CD4-positive, alpha-beta T cell (primary cell): ENCODE results near the gene PARD3B. TPM values are rescaled to one million over a fixed set of nuclear protein-coding genes. Genes with fewer than 3 reads are reported as not detected.

ENCODE experiments used
- ATAC-seq: fragments of 200-7000 bp; cut with Tn5 transposase; one replicate; pipeline ENCODE4 v1.10.0; 2022; ENCODE audit warnings: mild to moderate bottlenecking; ENCODE audit not compliant: poor library complexity
- CTCF ChIA-PET: fragments of 350-600 bp; sonication (Branson Sonifier 250); formaldehyde crosslinking; loops from one replicate; lab custom pipeline; 2021; ENCODE audit warnings: antibody characterized with exemption, inconsistent platforms; lab: Charles Lee
- POLR2A ChIA-PET: fragments of 350-600 bp; sonication (Branson Sonifier 250); formaldehyde crosslinking; loops from one replicate; lab custom pipeline; 2021; ENCODE audit warnings: antibody characterized with exemption, inconsistent platforms; lab: Charles Lee
- DNase-seq, 14 experiments: peaks; one replicate each; pipeline ENCODE4 v3.0.0-alpha.2; 2013 to 2020; ENCODE audit warnings: mixed read lengths in 2 of 14
- H3K27ac ChIP-seq, 2 donors: one replicate each; pipeline versions ENCODE4 v1.5.1 to v1.7.0; 2013; ENCODE audit warnings: low read length in 2 of 2, low read depth in 1 of 2, mild to moderate bottlenecking in 1 of 2
- H3K27me3 ChIP-seq, 2 experiments: 1 replicate in 1 of 2; 2 replicates in 1 of 2; pipeline versions ENCODE4 v1.6.1 to v1.7.0; 2013; ENCODE audit warnings: low read length in 2 of 2, control low read depth in 1 of 2, mild to moderate bottlenecking in 1 of 2, moderate library complexity in 1 of 2; ENCODE audit not compliant: insufficient read depth in 2 of 2, control insufficient read depth in 1 of 2
- H3K36me3 ChIP-seq: one replicate; pipeline ENCODE4 v1.6.1; 2013; ENCODE audit warnings: low read length, control low read depth; ENCODE audit not compliant: insufficient read depth
- H3K4me1 ChIP-seq: one replicate; pipeline ENCODE4 v1.6.1; 2013; ENCODE audit warnings: low read length, control low read depth; ENCODE audit not compliant: insufficient read depth
- H3K4me3 ChIP-seq: one replicate; pipeline ENCODE4 v1.5.1; 2013; ENCODE audit warnings: mild to moderate bottlenecking, low read length, moderate library complexity
- H3K9me3 ChIP-seq, 2 experiments: 1 replicate in 1 of 2; 2 replicates in 1 of 2; pipeline versions ENCODE4 v1.6.1 to v1.7.0; 2013; ENCODE audit warnings: low read length in 2 of 2, mild to moderate bottlenecking in 2 of 2, control low read depth in 1 of 2, moderate library complexity in 1 of 2; ENCODE audit not compliant: control insufficient read depth in 1 of 2, insufficient read depth in 1 of 2
- H3K27ac Mint-ChIP-seq: one replicate; pipeline ENCODE4 v1.8.0; 2020; ENCODE audit warnings: mixed read lengths
- H3K27me3 Mint-ChIP-seq: one replicate; pipeline ENCODE4 v1.8.0; 2021; ENCODE audit warnings: mixed read lengths
- H3K36me3 Mint-ChIP-seq: one replicate; pipeline ENCODE4 v1.8.0; 2021; ENCODE audit warnings: low read depth, mixed read lengths
- H3K4me1 Mint-ChIP-seq: one replicate; pipeline ENCODE4 v1.8.0; 2021; ENCODE audit warnings: low read depth, mixed read lengths
- H3K4me3 Mint-ChIP-seq: one replicate; pipeline ENCODE4 v1.8.0; 2020; ENCODE audit warnings: mild to moderate bottlenecking, mixed read lengths
- H3K9me3 Mint-ChIP-seq: one replicate; pipeline ENCODE4 v1.8.0; 2020; ENCODE audit warnings: mixed read lengths
- intact Hi-C, 2 experiments: fragments of 100-400 bp; cut with DNase I in 1 of 2; cut with micrococcal nuclease in 1 of 2; formaldehyde crosslinking; loops; one replicate each; pipeline versions ENCODE4 v1.15.1 to v1.9.0; 2023 to 2025; cut with DNase I, micrococcal nuclease
- total RNA-seq, 174 experiments: library from RNA in 2 of 174; stranded (reverse) in 2 of 174; gene quantifications; one replicate each; pipeline ENCODE4 v1.2.3 and lab custom pipeline; 2021 to 2026
- TF ChIP-seq, protein P1 (sequence below): fragments of 200-600 bp; IDR thresholded peaks from one replicate; pipeline ENCODE4 v1.8.0; 2022; ENCODE audit warnings: antibody characterized with exemption, mild to moderate bottlenecking

Gene PARD3B
- total RNA-seq, 2 experiments from 2014 or later: 0.87 to 1.9 TPM

DNA sequence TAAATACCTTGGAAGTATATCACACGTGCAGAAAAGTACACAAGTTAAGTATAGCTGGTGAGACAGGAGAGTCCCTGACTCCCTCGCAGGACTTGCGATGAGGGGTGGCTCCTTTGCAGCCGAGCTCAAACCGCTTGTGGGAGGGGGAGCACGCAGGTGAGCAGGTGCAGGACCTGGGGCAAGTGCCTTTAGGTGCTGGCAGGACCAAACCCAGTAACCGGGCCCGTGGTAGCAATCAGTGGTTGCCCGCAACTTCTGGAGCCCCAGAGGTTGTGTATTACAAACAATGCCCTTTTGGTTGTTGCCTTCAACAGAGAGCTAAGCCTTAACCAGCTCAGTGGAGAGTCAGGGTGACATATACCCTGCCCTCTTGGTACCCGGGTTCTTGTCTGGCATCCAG lies 132.8 kb downstream of the PARD3B start:
- ChIA-PET POLR2A (no interaction called here), CTCF (no interaction called here)
- no peaks in the 10 kb centered on the region for H3K9me3 Mint-ChIP-seq
- intact Hi-C loops: no loop called here
- no peaks in the 10 kb centered on the region for H3K4me1 Mint-ChIP-seq
- TF ChIP-seq, protein P1, sequence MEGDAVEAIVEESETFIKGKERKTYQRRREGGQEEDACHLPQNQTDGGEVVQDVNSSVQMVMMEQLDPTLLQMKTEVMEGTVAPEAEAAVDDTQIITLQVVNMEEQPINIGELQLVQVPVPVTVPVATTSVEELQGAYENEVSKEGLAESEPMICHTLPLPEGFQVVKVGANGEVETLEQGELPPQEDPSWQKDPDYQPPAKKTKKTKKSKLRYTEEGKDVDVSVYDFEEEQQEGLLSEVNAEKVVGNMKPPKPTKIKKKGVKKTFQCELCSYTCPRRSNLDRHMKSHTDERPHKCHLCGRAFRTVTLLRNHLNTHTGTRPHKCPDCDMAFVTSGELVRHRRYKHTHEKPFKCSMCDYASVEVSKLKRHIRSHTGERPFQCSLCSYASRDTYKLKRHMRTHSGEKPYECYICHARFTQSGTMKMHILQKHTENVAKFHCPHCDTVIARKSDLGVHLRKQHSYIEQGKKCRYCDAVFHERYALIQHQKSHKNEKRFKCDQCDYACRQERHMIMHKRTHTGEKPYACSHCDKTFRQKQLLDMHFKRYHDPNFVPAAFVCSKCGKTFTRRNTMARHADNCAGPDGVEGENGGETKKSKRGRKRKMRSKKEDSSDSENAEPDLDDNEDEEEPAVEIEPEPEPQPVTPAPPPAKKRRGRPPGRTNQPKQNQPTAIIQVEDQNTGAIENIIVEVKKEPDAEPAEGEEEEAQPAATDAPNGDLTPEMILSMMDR: no peak
- peaks cover 5% of the 10 kb centered on the region for H3K27me3 Mint-ChIP-seq
- H3K36me3 Mint-ChIP-seq: no peaks in the 10 kb centered on the region
- peaks cover 0 to 5% of the 10 kb centered on the region in 2 experiments for H3K27me3 ChIP-seq
- no peaks in the 10 kb centered on the region for H3K4me1 ChIP-seq
- no peak overlapping the region for H3K4me3 Mint-ChIP-seq
- H3K27ac Mint-ChIP-seq: no peak overlapping the region
- H3K27ac ChIP-seq: no peak overlapping the region
- DNase-seq (no peak), ATAC-seq (no peak)
- no peaks in the 10 kb centered on the region for H3K36me3 ChIP-seq
- no peaks in the 10 kb centered on the region for H3K9me3 ChIP-seq
- no peak overlapping the region for H3K4me3 ChIP-seq

DNA sequence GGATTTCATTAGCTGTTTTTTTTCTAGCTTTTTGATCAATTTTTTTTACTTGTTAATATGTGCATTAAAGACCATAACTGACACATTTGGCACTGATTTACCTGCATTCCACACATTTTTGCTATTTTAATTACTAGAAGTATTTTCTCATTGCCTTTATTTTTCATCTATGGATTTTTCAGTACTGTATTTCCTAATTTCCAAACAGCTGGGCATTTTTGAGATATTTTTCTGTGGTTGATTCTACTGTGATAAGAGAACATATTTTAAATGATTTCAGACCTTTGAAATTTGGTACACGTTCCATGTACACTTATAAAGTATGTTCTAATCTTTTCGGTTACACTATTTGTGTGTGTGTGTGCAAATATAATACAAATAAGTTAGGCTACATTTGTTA lies 135.3 kb downstream of the PARD3B start:
- TF ChIP-seq, protein P1: no peak
- no peaks in the 10 kb centered on the region for H3K27me3 Mint-ChIP-seq
- H3K27ac ChIP-seq: no peak overlapping the region
- no peak overlapping the region for H3K4me3 Mint-ChIP-seq
- H3K36me3 ChIP-seq: no peaks in the 10 kb centered on the region
- no peak overlapping the region for H3K4me3 ChIP-seq
- no peaks in the 10 kb centered on the region for H3K9me3 ChIP-seq
- CTCF ChIA-PET: interaction anchor here (1.1 kb wide), 1 partner anchor 12 kb away, joined by 3 read pairs; no protein-coding TSS in a partner anchor
- peaks cover 0 to 9% of the 10 kb centered on the region in 2 experiments for H3K27me3 ChIP-seq
- DNase-seq: no peak
- POLR2A ChIA-PET: no interaction called here
- no peaks in the 10 kb centered on the region for H3K9me3 Mint-ChIP-seq
- no peaks in the 10 kb centered on the region for H3K4me1 Mint-ChIP-seq
- ATAC-seq: no peak
- H3K36me3 Mint-ChIP-seq: no peaks in the 10 kb centered on the region
- H3K4me1 ChIP-seq: no peaks in the 10 kb centered on the region
- intact Hi-C loops: no loop called here
- H3K27ac Mint-ChIP-seq: no peak overlapping the region

DNA sequence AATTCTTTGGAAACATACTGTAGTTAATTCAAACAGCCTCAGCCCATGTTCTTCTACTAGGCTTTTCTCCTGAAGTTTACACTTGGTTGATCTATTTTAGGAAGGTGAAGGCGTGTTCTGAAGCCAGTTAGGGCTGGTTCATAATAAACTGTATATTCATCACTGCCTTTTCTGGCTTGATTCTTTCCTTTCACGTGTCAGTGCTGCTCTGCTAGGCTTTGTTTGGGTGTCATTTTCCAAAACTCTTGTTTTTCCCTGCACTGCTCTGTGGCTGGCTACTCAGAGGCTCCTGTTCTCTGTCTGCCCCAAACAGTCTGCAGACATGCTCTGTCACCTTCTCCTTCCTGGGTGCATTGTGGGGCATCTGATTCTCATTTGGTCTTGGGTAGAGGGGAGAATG lies 136.1 kb downstream of the PARD3B start:
- no peak for DNase-seq
- H3K4me3 ChIP-seq: no peak overlapping the region
- H3K36me3 ChIP-seq: no peaks in the 10 kb centered on the region
- no peak overlapping the region for H3K4me3 Mint-ChIP-seq
- no peak for ATAC-seq
- H3K27me3 ChIP-seq: peaks cover 0 to 9% of the 10 kb centered on the region in 2 experiments
- H3K4me1 Mint-ChIP-seq: no peaks in the 10 kb centered on the region
- H3K27me3 Mint-ChIP-seq: no peaks in the 10 kb centered on the region
- no peaks in the 10 kb centered on the region for H3K36me3 Mint-ChIP-seq
- no peaks in the 10 kb centered on the region for H3K9me3 Mint-ChIP-seq
- no peaks in the 10 kb centered on the region for H3K4me1 ChIP-seq
- H3K27ac Mint-ChIP-seq: no peak overlapping the region
- H3K9me3 ChIP-seq: no peaks in the 10 kb centered on the region
- TF ChIP-seq, protein P1: no peak
- ChIA-PET CTCF (no interaction called here), POLR2A (no interaction called here)
- intact Hi-C loops: no loop called here
- no peak overlapping the region for H3K27ac ChIP-seq
